ENCODE data around the gene TRPC4AP. TPM values are rescaled to one million over a fixed set of nuclear protein-coding genes. Genes with fewer than 3 reads are reported as not detected.

Gene TRPC4AP
- total RNA-seq, 1 donor from 2014 or later = 118 TPM

DNA sequence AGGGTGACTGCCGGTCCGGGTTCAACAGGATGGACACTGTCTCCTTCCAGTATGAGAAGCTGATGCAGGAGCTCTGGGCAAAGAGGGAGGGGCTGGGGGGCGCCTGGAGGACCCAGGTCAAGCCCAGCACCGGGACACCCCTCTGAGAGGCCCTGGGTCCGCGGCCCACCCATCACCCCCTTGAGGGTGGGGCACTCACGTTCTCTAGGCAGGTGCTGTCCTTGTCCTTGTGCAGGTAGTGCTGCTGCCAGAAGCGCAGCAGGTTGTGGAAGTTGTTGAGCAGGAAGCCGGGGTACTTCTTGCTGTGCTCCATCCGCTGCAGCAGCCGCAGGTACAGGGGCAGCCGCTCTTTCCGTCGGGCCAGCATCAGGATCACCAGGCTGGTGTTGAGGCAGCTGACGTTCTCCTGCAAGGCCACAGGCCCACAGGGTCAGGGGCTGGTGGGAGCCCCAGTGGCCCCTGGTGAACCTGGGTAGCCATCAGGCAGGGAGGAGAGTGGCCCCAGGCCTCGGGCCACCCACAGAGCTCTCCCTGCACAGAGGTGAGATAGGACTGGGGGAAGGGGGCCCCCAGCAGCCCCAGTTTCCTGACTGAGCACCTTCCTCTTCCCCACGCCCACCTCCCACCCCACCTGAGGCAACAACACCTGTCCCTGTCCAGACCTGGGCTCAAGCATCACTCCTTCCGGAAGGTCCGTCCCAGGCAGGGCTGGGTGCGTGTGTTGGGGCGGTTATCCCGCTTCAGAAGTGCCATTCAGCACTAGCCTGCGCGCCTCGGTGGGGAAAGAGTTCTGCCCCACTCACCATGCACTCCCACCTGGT lies 89.2 kb downstream of the TRPC4AP start:
- TF ChIP-seq, protein P1, sequence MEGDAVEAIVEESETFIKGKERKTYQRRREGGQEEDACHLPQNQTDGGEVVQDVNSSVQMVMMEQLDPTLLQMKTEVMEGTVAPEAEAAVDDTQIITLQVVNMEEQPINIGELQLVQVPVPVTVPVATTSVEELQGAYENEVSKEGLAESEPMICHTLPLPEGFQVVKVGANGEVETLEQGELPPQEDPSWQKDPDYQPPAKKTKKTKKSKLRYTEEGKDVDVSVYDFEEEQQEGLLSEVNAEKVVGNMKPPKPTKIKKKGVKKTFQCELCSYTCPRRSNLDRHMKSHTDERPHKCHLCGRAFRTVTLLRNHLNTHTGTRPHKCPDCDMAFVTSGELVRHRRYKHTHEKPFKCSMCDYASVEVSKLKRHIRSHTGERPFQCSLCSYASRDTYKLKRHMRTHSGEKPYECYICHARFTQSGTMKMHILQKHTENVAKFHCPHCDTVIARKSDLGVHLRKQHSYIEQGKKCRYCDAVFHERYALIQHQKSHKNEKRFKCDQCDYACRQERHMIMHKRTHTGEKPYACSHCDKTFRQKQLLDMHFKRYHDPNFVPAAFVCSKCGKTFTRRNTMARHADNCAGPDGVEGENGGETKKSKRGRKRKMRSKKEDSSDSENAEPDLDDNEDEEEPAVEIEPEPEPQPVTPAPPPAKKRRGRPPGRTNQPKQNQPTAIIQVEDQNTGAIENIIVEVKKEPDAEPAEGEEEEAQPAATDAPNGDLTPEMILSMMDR (IDR thresholded peaks at IDR 0.05) = no peak
- DNase-seq (ENCODE audit: low spot score) = peak; percentile 87
- Mint-ChIP-seq H3K27me3 (ENCODE audit: low read depth) (no peaks in the 10 kb centered on the region), H3K36me3 (ENCODE audit: low read depth) (peaks cover 62% of the 10 kb centered on the region), H3K4me3 (ENCODE audit: unreplicated experiment) (no peak overlapping the region), H3K27ac (ENCODE audit: unreplicated experiment) (no peak overlapping the region), H3K4me1 (ENCODE audit: low read depth) (no peaks in the 10 kb centered on the region), H3K9me3 (ENCODE audit: low read depth) (no peaks in the 10 kb centered on the region)

- Mint-ChIP-seq H3K9me3 (ENCODE audit: low read depth) (no peaks in the 10 kb centered on the region), H3K27me3 (ENCODE audit: low read depth) (no peaks in the 10 kb centered on the region), H3K36me3 (ENCODE audit: low read depth) (peaks cover 63% of the 10 kb centered on the region), H3K4me1 (ENCODE audit: low read depth) (no peaks in the 10 kb centered on the region), H3K27ac (ENCODE audit: unreplicated experiment) (no peak overlapping the region), H3K4me3 (ENCODE audit: unreplicated experiment) (no peak overlapping the region)
- TF ChIP-seq, protein P1 (IDR thresholded peaks at IDR 0.05) = peak; percentile 12
- peak; percentile 77 for DNase-seq (ENCODE audit: low spot score)
Observed at GRCh38 chr20:35002426-35003210, 90.0 kb downstream of the TRPC4AP start.

DNA sequence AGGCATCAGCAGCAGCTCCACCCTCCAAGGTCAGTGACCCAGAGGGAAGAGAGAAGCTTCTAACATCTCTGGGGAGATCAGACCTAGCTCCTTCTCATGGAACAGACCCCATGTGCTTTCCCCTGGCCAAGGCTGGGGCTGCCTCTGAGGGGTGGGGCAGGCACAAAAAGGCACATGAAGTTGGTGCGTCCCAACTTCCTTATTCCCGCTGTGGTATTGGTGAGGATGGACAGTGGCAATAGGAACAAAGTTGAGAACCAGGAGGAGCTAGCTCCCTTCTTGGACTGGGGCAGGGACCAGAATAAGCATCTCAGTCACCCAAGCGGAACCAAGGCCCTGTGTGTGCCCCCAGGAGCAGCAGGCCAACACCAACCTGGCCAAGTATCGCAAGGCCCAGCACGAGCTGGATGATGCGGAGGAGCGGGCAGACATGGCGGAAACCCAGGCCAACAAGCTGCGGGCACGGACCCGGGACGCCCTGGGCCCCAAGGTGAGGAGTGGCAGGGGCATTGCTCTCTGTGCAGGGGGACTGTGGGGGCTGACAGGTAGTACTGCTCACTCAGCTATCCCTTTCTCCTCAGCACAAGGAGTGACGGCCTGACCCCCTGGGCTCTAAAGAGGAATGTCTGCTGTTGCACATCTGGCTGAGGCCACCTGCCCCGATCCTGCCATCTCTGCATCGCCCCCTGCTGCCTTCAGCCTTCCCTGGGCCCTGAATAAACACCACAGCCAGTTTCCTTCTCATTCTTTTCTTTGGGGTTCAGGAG lies 90.8 kb downstream of the TRPC4AP start:
- TF ChIP-seq, protein P1 (IDR thresholded peaks at IDR 0.05) = peak; percentile 65
- no peak overlapping the region for H3K4me3 Mint-ChIP-seq (ENCODE audit: unreplicated experiment)

DNA sequence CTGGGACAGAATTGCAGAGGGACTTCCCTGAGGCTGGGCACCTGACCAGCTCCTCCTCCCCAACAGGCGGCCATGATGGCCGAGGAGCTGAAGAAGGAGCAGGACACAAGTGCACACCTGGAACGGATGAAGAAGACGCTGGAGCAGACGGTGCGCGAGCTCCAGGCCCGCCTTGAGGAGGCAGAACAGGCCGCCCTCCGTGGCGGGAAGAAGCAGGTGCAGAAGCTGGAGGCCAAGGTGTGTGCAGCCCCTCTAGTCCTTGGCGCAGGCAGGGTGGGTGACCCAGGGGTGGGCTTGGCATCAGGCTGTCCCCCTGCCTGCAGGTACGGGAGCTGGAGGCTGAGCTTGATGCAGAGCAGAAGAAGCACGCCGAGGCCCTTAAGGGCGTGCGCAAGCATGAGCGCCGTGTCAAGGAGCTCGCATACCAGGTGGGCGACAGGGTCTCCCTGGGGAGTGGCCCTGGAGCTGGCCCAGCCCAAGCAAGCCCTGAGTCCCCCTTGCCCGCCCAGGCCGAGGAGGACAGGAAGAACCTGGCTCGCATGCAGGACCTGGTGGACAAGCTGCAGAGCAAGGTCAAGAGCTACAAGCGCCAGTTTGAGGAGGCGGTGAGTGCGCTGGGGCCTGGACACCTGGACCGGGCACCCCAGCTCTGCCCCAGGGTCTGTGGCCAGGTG lies 91.5 kb downstream of the TRPC4AP start:
- H3K36me3 Mint-ChIP-seq (ENCODE audit: low read depth) = peaks cover 63% of the 10 kb centered on the region
- peak; percentile 94 for DNase-seq (ENCODE audit: low spot score)
- H3K27ac Mint-ChIP-seq (ENCODE audit: unreplicated experiment) = no peak overlapping the region
- H3K4me3 Mint-ChIP-seq (ENCODE audit: unreplicated experiment) = no peak overlapping the region
- H3K9me3 Mint-ChIP-seq (ENCODE audit: low read depth) = no peaks in the 10 kb centered on the region
- H3K4me1 Mint-ChIP-seq (ENCODE audit: low read depth) = no peaks in the 10 kb centered on the region
- TF ChIP-seq, protein P1 (IDR thresholded peaks at IDR 0.05) = no peak
- H3K27me3 Mint-ChIP-seq (ENCODE audit: low read depth) = no peaks in the 10 kb centered on the region

More for the DNA sequence above, 90.8 kb downstream of the TRPC4AP start:
- DNase-seq (ENCODE audit: low spot score) = peak; percentile 92
- H3K9me3 Mint-ChIP-seq (ENCODE audit: low read depth) = no peaks in the 10 kb centered on the region
- H3K27me3 Mint-ChIP-seq (ENCODE audit: low read depth) = no peaks in the 10 kb centered on the region
- H3K27ac Mint-ChIP-seq (ENCODE audit: unreplicated experiment) = no peak overlapping the region
- no peaks in the 10 kb centered on the region for H3K4me1 Mint-ChIP-seq (ENCODE audit: low read depth)
- H3K36me3 Mint-ChIP-seq (ENCODE audit: low read depth) = peaks cover 64% of the 10 kb centered on the region
